Nephron (organoid): ENCODE data around the gene PRRT3.

Experiments
- H3K27ac Mint-ChIP-seq, 3 experiments: 2 replicates each; pipeline ENCODE4 v1.8.0; 2020; ENCODE audit warnings: mixed read lengths in 3 of 3, mild to moderate bottlenecking in 2 of 3, moderate library complexity in 1 of 3
- H3K27me3 Mint-ChIP-seq: 2 replicates; pipeline ENCODE4 v1.8.0; 2021; ENCODE audit warnings: low read depth, mild to moderate bottlenecking, moderate library complexity, mixed read lengths
- H3K36me3 Mint-ChIP-seq: 2 replicates; pipeline ENCODE4 v1.8.0; 2020; ENCODE audit warnings: low read depth, mixed read lengths
- H3K4me1 Mint-ChIP-seq: 2 replicates; pipeline ENCODE4 v1.8.0; 2020; ENCODE audit warnings: mixed read lengths
- H3K4me3 Mint-ChIP-seq, 3 experiments: 2 replicates each; pipeline ENCODE4 v1.8.0; 2020; ENCODE audit warnings: mild to moderate bottlenecking in 3 of 3, mixed read lengths in 3 of 3, moderate library complexity in 2 of 3
- H3K9me3 Mint-ChIP-seq: 2 replicates; pipeline ENCODE4 v1.8.0; 2020; ENCODE audit warnings: mixed read lengths
- CTCF ChIP-seq, 3 experiments: fragments of 200-600 bp; sonication (generic); IDR thresholded peaks; one replicate each; pipeline ENCODE4 v1.5.0; 2021; ENCODE audit warnings: antibody characterized with exemption in 3 of 3; ENCODE audit not compliant: unreplicated experiment in 3 of 3

Gene PRRT3

GRCh38 chr3:9965200-9965875 is 13.1 kb upstream of the PRRT3 start:
- no peak overlapping the region for H3K27ac Mint-ChIP-seq
- H3K27me3 Mint-ChIP-seq, result no peaks in the 10 kb centered on the region
- H3K4me3 Mint-ChIP-seq, result no peak overlapping the region
- H3K9me3 Mint-ChIP-seq, result no peaks in the 10 kb centered on the region
- H3K4me1 Mint-ChIP-seq, result no peaks in the 10 kb centered on the region
- no peak for TF ChIP-seq CTCF (IDR thresholded peaks at IDR 0.05; ENCODE audit: unreplicated experiment in 3 of 3)
- peaks cover 63% of the 10 kb centered on the region for H3K36me3 Mint-ChIP-seq

GRCh38 chr3:9957214-9957613 is 5.0 kb upstream of the PRRT3 start:
- Mint-ChIP-seq H3K36me3 (peaks cover 7% of the 10 kb centered on the region), H3K27ac (no peak overlapping the region), H3K4me1 (peaks cover 25% of the 10 kb centered on the region), H3K9me3 (no peaks in the 10 kb centered on the region), H3K4me3 (no peak overlapping the region), H3K27me3 (peaks cover 4% of the 10 kb centered on the region)
- peak in 1 of 3 experiments; percentile 12 for TF ChIP-seq CTCF (IDR thresholded peaks at IDR 0.05; ENCODE audit: unreplicated experiment in 3 of 3)

- Mint-ChIP-seq H3K4me1 (peaks cover 29% of the 10 kb centered on the region), H3K9me3 (no peaks in the 10 kb centered on the region), H3K27me3 (peaks cover 4% of the 10 kb centered on the region)
Measured at GRCh38 chr3:9955611-9956352, 3.6 kb upstream of the PRRT3 start.

GRCh38 chr3:9955067-9955502 is 2.9 kb upstream of the PRRT3 start:
- Mint-ChIP-seq H3K4me3 (peak overlapping the region in 1 of 3 experiments; percentile 5), H3K36me3 (no peaks in the 10 kb centered on the region), H3K4me1 (peaks cover 29% of the 10 kb centered on the region), H3K27ac (peak overlapping the region in 2 of 3 experiments; percentile 0 to 26), H3K9me3 (no peaks in the 10 kb centered on the region), H3K27me3 (peaks cover 4% of the 10 kb centered on the region)
- TF ChIP-seq CTCF (IDR thresholded peaks at IDR 0.05; ENCODE audit: unreplicated experiment in 3 of 3), result no peak

More at GRCh38 chr3:9955611-9956352, 3.6 kb upstream of the PRRT3 start:
- peaks cover 2% of the 10 kb centered on the region for H3K36me3 Mint-ChIP-seq
- peak overlapping the region in 1 of 3 experiments; percentile 0 for H3K27ac Mint-ChIP-seq
- no peak for TF ChIP-seq CTCF (IDR thresholded peaks at IDR 0.05; ENCODE audit: unreplicated experiment in 3 of 3)
- H3K4me3 Mint-ChIP-seq, result no peak overlapping the region

DNA sequence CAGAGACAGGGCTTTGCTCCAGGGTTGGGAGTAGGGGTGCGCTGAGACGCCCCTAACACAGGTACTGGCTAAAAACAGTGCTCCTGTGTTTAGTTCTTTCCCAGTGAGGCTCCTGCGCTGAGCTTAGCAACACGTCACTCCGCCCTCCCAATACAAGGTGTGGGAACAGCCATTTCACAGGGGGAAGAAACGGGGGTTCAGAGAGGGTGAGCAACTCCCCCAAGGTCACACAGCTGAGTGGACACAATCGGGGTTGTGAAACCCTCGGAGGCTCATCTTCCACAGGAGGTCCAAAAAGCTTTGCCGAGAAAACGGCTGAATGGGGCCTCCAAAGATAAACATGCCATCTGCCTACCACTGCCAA is 628 bp downstream of the PRRT3 start:
- no peaks in the 10 kb centered on the region for H3K36me3 Mint-ChIP-seq
- peak overlapping the region; percentile 79 to 84 (median 81) for H3K4me3 Mint-ChIP-seq
- H3K27ac Mint-ChIP-seq, result no peak overlapping the region
- H3K9me3 Mint-ChIP-seq, result no peaks in the 10 kb centered on the region
- peaks cover 4% of the 10 kb centered on the region for H3K27me3 Mint-ChIP-seq
- TF ChIP-seq CTCF (IDR thresholded peaks at IDR 0.05; ENCODE audit: unreplicated experiment in 3 of 3), result no peak
- H3K4me1 Mint-ChIP-seq, result peaks cover 29% of the 10 kb centered on the region
